HuH-7 (cell line): Measurements from ENCODE around the gene DNAAF1.
"Not testable (repeated sequence)": the region's sequence is repeated elsewhere in the genome, so short reads cannot be mapped to it uniquely, and the experiment has no call there.

Source experiments
- DNase-seq: peaks from one replicate; pipeline ENCODE4 v3.0.0; 2011; ENCODE audit warnings: low spot score

Gene DNAAF1

DNA sequence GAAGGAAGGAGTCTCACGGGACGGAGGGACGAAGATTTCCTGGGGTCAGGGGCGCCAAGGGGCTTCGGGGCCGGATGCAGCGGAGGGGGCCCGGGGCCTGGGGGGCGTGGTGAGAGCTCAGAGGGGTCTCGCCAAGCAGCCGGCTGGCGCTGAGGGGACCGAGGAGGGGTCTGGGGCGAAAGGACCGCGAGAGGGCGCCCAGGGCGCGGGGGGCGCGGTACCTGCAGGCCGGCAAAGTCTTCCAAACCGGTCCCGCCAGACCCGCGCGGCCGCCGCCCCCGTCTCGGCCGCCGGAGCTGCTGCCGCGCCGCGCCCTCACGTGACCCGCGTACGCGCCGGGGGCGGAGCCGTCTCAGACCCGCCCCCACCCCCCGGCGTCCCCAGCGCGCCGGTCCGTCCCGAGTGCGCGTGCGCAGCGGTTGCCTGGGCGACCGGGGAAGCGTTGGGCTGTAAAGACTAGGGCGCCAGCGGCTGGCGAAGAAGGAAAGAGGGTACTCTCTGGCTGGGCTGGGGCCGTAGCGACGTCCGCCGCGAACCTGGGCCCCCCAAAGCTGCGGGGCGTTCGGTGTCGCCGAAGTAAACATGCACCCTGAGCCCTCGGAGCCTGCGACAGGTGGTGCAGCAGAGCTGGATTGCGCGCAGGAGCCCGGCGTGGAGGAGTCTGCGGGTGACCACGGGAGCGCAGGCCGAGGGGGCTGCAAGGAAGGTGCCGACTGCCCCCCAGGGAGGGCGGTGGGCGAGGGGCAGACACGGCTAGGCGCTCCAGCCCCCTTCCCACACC is at the start of gene DNAAF1, which contains the start of gene HSDL1:
Gene DNAAF1, plus strand, starts transcription at position 450 of the 781 bp plus-strand sequence. Its CDS starts 133 bp downstream, at position 583.
Gene HSDL1, minus strand, starts transcription at position 319 of the 781 bp plus-strand sequence. CDS start 13,856 bp downstream, outside the sequence.
- DNase-seq: peak; percentile 95

- DNase-seq: no peak
Observed at GRCh38 chr16:84095466-84095865, 49.6 kb upstream of the DNAAF1 start.

GRCh38 chr16:84096447-84097005 is 48.6 kb upstream of the DNAAF1 start:
- DNase-seq: peak; percentile 56

- DNase-seq: no peak
Observed at GRCh38 chr16:84098939-84099338, 46.2 kb upstream of the DNAAF1 start.

DNA sequence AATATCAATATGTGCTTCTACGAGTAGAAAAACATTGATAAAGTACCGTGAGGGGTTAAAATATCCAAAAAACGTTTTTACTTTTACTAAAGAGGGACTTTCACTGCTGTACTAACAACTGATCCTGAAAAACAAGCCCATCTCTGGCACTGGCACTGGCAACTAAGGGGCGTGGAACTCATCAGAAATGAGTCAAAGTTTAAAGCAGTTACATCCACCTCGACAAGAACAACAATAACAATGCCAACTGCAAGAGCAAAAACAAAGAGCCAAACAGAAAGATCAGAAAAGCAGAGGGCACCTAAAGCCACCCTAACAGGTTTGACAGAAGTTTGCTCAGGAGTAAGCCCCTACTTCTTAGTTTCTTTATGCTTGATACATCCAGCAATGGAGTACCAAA is 41.4 kb upstream of the DNAAF1 start:
- no peak for DNase-seq

- DNase-seq: no peak
Observed at GRCh38 chr16:84104231-84104630, 40.9 kb upstream of the DNAAF1 start.

- no peak for DNase-seq
Observed at GRCh38 chr16:84105301-84105815, 39.8 kb upstream of the DNAAF1 start.

DNA sequence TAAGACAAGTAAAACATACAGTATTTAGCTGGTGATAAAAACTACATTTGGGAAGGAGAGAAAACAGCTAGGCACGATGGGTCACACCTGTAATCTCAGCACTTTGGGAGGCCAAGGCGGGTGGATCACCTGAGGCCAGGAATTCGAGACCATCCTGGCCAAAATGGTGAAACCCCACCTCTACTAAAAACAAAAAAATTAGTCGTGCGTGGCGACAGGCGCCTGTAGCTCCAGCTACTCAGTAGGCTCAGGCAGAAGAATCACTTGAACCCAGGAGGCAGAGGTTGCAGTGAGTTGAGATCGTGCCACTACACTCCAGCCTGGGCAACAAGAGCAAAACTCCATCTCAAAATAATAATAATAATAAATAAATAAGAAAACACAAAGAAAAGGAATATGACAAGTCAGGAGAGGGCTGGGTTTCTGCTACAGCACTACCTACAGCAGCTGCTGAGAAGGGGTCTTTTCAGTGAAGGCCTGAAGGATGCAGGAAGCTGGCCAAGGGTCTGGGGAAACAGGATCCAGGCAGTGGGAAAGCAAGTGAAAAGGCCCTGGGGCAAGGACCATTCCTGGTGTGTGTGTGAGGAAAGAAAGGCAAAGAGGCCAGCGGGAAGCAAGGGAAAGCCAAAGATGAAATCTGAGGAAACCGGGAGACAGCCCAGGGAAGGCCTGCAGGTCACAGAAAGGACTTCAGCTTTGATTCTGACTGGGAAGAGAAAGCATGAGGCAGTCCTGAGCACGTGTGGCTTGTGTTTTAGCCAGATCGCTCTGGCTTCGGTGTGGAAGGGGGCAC is 39.0 kb upstream of the DNAAF1 start:
- no peak for DNase-seq

DNA sequence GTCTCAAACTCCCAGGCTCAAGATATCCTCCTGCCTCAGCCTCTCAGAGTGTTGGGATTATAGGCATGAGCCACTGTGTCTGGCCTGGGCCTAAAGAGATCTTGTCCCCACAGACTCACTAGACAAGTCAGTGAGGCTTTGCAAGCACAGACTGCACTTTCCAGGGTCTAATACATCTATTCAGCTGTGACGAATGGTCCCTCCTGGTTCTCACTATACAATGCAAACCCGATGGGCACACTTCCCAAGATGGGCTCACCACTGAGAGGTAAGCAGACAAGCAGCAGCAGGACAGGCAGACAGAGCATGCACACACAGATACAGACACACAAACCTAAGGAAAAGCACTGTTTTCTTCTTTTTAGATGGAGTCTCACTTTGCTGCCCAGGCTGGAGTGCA is 37.2 kb upstream of the DNAAF1 start:
- no peak for DNase-seq

DNA sequence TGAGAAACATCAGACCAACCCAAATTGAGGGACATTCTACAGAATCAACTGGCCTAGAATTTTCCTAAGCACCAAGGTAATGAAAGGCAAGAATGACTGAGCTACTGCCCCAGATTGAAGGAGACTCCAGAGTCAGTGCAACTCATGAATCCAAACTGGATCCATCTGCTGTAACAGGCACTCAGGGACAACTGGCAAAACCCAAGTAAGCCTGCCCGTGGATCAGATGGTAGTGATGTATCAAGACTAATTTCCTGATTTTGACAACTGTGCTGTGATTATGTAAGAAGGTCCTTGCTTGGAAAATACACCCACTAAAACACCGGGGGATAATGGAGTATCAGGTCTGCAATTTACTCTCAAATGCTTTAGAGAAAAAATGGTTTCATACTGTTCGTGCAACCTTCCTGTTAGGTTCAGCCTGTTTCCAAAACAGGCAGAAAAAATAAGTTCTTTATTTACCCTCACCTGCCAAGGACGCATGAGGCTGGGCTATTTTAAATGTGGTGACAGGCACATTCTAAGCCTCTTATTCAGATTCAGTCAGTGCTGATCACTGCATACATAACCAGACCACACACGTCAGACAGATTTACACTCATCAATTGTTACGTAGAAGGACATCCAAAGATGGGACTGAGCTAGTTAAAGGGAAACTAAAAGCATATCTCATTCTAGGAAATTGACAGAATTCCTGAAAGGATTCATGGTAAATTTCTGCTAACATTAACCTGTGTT is 35.3 kb upstream of the DNAAF1 start:
- no peak for DNase-seq

GRCh38 chr16:84110527-84110926 is 34.6 kb upstream of the DNAAF1 start:
- DNase-seq: no peak

GRCh38 chr16:84111525-84111924 is 33.6 kb upstream of the DNAAF1 start:
- DNase-seq: no peak

DNA sequence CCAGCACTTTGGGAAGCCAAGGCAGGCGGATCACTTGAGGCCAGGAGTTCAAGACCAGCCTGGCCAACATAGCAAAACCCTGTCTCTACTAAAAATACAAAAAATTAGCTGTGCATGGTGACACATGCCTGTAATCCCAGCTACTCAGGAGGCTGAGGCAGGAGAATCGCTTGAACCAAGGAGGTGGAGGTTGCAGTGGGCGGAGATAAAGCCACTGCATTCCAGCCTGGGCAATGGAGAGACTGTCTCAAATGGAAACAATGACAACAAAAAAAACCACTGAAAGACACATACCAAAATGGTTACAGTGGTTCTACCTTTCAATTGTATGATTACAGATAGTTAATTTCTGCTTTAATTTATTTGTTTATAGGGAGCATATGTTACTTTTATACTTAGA is 33.2 kb upstream of the DNAAF1 start:
- DNase-seq: not testable (repeated sequence)

DNA sequence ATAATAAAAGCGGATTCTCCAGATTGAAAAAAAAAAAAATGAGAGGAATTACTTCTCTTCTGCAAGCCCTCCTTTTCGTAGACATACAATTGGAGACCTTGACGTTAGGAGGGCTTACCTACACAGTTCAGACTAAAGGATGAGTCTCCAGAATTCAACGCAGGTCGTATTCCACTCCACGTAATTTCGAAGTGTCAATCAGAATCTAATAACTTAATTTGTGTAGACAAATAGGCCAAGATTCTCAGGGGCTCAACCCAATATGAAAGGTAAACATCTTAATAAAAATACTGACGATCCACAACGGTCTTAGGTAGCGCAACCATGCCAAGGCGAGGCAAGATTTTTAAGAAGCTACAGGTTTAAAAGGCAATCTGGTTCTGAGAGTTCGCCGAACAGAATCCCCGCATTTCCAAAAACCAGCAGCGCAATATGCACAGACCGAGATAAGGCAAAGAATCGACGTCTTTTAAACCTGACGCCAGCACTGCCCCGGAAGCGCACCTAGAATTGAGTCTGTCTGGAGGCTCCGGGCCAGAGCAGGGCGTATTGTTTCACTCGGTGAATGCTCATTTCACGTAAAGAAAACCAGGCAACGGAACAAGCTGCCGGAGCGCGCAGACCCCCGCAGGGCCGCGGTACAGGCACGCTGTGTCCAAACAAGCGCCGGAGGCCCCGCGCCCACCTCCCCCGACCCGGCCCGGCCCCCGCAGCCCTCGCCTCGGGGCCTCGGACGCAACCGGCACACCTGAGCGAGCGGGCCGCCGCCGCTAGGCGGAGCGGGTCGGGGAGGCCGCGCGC is 29.0 kb upstream of the DNAAF1 start:
- peak; percentile 42 for DNase-seq

GRCh38 chr16:84116720-84117493 is 28.2 kb upstream of the DNAAF1 start, which contains the start of gene MBTPS1:
TSS of gene MBTPS1 (minus strand) at chr16:84116942. CDS start at chr16:84101783, 15,159 bp downstream.
- DNase-seq: peak; percentile 98

DNA sequence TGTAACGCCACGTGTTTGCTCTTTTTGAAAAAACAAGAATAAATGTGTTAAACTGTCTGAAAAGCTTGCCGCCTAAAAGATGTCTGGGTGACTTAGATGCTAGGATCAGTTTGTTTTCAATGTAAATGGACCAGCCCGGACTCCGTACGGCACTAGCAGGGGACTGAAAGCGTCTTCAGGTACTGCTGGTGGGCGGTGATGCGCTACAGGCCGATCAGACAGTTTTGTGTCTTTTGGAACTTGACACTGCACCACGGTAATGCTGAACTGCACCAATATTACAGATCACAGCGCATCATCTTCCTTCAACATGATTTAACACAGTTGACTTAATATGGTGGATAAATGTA is 27.6 kb upstream of the DNAAF1 start:
- no peak for DNase-seq

DNA sequence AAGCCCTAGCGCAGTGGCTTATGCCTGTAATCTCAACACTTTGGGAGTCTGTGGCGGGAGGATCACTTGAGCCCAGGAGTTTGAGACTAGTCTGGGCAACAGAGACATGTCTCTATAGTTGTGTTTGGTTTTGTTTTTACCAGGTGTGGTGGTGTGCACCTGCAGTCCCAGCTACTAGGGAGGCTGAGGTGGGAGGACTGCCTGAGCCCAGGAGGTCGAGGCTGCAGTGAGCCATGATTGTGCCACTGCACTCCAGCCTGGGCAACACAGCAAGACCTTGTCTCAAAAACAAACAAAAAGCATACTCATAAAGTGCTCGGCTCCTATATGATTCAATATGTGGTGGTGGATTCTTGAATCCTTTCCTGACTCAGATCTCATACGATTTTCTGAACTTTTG is 26.8 kb upstream of the DNAAF1 start:
- DNase-seq: not testable (repeated sequence)

DNA sequence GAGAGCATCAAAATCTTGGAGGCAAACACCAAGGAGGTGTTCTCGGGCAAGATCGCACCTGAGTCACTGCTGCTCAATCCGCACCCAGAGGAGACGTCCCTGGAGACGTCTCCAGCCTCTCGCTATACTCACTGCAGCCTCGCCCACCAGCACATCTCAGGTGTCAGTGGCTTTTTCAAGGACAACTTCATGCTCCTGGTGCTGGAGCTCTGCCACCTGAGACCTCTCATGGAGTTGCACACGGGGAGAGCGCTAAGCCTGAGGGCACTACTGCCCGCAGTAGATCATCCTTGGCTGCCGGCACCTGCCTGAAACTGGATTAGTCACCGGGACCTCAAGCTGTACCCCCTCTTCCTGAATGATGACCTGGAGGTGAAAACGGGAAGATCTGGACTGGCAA is 25.7 kb upstream of the DNAAF1 start:
- no peak for DNase-seq

DNA sequence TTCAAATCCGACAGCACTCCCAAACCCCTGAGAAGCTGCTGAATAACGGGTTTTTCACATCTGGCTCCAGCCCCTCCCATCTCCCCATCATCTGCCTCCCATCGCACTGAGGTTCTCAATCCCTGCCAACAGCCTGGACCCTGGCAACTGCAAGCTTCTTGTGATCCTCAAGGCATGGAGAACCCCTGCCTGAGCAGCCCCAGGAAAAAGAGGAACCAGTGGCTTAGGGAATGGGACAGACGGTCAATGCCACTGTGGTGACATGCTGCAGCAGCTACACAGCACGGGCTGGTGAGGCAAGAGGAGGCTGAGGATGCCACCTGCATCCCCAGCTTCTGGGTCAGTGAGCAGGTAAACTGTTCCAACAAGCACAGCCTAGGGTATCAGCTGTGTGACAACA is 25.1 kb upstream of the DNAAF1 start:
- no peak for DNase-seq

GRCh38 chr16:84121007-84121406 is 24.1 kb upstream of the DNAAF1 start:
- no peak for DNase-seq
